Kidney (tissue), 14 donors: ENCODE data around the gene CNPPD1. TPM values are rescaled to one million over a fixed set of nuclear protein-coding genes. Genes with fewer than 3 reads are reported as not detected.

Source experiments
- DNase-seq, 5 donors: peaks; one replicate each; pipeline ENCODE4 v3.0.0-alpha.2; 2013 to 2020
- FAIRE-seq: peaks from 2 replicates; lab custom pipeline; 2012; peaks lifted over from hg19 to GRCh38; lab: Jason Lieb, UNC
- H3K27ac ChIP-seq, 2 donors: one replicate each; pipeline ENCODE4 v1.7.0; 2013; ENCODE audit warnings: low read depth in 2 of 2, low read length in 2 of 2, inconsistent platforms in 1 of 2
- H3K27me3 ChIP-seq: one replicate; pipeline ENCODE4 v1.7.1; 2013; ENCODE audit warnings: low read length, inconsistent platforms; ENCODE audit not compliant: control insufficient read depth, insufficient read depth
- H3K36me3 ChIP-seq, 3 donors: one replicate each; pipeline versions ENCODE4 v1.7.0 to v1.7.1; 2013; ENCODE audit warnings: low read length in 3 of 3, control low read depth in 1 of 3, inconsistent platforms in 1 of 3; ENCODE audit not compliant: insufficient read depth in 3 of 3, control insufficient read depth in 2 of 3
- H3K4me1 ChIP-seq, 3 donors: one replicate each; pipeline versions ENCODE4 v1.7.0 to v1.7.1; 2013; ENCODE audit warnings: low read length in 3 of 3, inconsistent platforms in 1 of 3, low read depth in 1 of 3; ENCODE audit not compliant: control insufficient read depth in 2 of 3, insufficient read depth in 2 of 3
- H3K4me3 ChIP-seq, 3 donors: one replicate each; pipeline versions ENCODE4 v1.7.0 to v1.8.1; 2013; ENCODE audit warnings: low read length in 3 of 3, control low read depth in 1 of 3, inconsistent platforms in 1 of 3
- H3K9ac ChIP-seq, 3 donors: one replicate each; pipeline versions ENCODE4 v1.7.0 to v1.7.1; 2013; ENCODE audit warnings: low read length in 3 of 3, control low read depth in 1 of 3, inconsistent platforms in 1 of 3
- H3K9me3 ChIP-seq, 3 donors: one replicate each; pipeline versions ENCODE4 v1.7.0 to v1.7.1; 2013; ENCODE audit warnings: low read length in 3 of 3, control low read depth in 1 of 3, inconsistent platforms in 1 of 3; ENCODE audit not compliant: control insufficient read depth in 2 of 3, insufficient read depth in 1 of 3
- intact Hi-C: fragments of 100-400 bp; cut with DNase I; formaldehyde crosslinking; loops from one replicate; pipeline ENCODE4 v1.11.1; 2022
- polyA plus RNA-seq: library from polyadenylated mRNA; stranded (reverse); fragments of 350-450 nt; fragmentation: Illumina TruSeq; extraction: RNeasy Lipid Tissue Mini Kit (QIAGEN cat#74804); gene quantifications from one replicate; pipeline ENCODE4 v1.2.3, GENCODE V29; 2014; ENCODE audit warnings: low read depth, low replicate concordance; ENCODE audit not compliant: insufficient read depth
- total RNA-seq: library from RNA; stranded (reverse); fragmentation: NEBNext Ultra II Directional; extraction: Animal tissue kit (Norgen Biotek cat#: 25700); gene quantifications from one replicate; pipeline ENCODE4 v1.2.1, GENCODE V29; 2021
- TF ChIP-seq, protein P1 (sequence below): IDR thresholded peaks from 3 replicates; pipeline ENCODE4 v1.5.1; 2012; ENCODE audit warnings: mild to moderate bottlenecking, moderate library complexity, borderline replicate concordance; ENCODE audit not compliant: insufficient read depth; ENCODE audit errors: extremely low read depth
- donor health status: control.
- donor health status: control.
- donor health status: control.
- donor health status: control.
- donor health status: control.
- donor health status: DM: yes; HTN: yes; CAD: no.
- donor health status: Normal renal cell carcinoma (clear cell type).

CNPPD1 gene
- total and polyA plus RNA-seq, 2 donors from 2014 or later, result 97.5 to 131 TPM

DNA sequence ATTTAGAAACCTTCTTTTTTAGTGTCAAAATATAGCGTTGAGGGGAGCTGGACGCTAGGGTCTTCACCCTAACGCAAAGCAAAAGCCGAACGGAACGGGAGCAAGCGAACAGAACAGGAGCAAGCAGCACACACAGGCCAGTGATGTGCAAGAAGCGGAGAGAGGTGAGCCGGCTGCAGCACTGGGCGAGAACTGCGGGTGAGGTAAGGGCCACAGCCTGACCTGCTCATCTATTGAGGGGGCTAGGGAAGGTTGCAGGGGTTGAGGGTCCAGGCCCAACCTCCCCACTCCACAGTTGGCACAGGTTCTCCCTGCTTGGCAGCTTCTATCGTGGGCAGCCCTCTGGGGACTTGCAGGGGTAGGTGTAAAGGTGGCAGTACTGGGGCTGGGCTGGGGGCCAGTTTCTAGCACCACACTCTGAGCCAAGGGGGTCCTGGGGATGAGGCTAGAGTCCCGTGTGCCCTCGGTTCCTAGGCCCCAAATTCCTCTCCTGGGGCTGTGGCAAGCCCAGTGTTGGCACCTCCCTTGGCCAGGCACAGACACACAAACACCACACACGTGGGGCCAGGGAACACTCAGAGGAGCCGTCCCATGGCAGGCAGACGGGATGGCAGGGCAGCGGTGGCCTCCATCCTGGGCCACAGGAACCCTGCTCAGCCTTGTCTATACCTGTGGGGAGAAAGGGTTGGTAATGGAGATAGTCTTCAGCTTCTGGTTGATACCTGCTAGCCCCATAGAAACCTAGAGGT lies 43.2 kb upstream of the CNPPD1 start:
- Histone ChIP-seq H3K4me1 (peaks cover 0 to 16% (median 6%) of the 10 kb centered on the region in 3 donors), H3K27ac (no peak overlapping the region), H3K9ac (peak overlapping the region in 1 of 3 donors; percentile 71), H3K4me3 (no peak overlapping the region), H3K9me3 (no peaks in the 10 kb centered on the region), H3K27me3 (no peaks in the 10 kb centered on the region), H3K36me3 (peaks cover 6 to 55% (median 33%) of the 10 kb centered on the region in 3 donors)
- TF ChIP-seq, protein P1, sequence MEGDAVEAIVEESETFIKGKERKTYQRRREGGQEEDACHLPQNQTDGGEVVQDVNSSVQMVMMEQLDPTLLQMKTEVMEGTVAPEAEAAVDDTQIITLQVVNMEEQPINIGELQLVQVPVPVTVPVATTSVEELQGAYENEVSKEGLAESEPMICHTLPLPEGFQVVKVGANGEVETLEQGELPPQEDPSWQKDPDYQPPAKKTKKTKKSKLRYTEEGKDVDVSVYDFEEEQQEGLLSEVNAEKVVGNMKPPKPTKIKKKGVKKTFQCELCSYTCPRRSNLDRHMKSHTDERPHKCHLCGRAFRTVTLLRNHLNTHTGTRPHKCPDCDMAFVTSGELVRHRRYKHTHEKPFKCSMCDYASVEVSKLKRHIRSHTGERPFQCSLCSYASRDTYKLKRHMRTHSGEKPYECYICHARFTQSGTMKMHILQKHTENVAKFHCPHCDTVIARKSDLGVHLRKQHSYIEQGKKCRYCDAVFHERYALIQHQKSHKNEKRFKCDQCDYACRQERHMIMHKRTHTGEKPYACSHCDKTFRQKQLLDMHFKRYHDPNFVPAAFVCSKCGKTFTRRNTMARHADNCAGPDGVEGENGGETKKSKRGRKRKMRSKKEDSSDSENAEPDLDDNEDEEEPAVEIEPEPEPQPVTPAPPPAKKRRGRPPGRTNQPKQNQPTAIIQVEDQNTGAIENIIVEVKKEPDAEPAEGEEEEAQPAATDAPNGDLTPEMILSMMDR, result no peak
- intact Hi-C loops, result no loop called here
- FAIRE-seq, result no peak
- peak in 1 of 5 donors; percentile 72 for DNase-seq

DNA sequence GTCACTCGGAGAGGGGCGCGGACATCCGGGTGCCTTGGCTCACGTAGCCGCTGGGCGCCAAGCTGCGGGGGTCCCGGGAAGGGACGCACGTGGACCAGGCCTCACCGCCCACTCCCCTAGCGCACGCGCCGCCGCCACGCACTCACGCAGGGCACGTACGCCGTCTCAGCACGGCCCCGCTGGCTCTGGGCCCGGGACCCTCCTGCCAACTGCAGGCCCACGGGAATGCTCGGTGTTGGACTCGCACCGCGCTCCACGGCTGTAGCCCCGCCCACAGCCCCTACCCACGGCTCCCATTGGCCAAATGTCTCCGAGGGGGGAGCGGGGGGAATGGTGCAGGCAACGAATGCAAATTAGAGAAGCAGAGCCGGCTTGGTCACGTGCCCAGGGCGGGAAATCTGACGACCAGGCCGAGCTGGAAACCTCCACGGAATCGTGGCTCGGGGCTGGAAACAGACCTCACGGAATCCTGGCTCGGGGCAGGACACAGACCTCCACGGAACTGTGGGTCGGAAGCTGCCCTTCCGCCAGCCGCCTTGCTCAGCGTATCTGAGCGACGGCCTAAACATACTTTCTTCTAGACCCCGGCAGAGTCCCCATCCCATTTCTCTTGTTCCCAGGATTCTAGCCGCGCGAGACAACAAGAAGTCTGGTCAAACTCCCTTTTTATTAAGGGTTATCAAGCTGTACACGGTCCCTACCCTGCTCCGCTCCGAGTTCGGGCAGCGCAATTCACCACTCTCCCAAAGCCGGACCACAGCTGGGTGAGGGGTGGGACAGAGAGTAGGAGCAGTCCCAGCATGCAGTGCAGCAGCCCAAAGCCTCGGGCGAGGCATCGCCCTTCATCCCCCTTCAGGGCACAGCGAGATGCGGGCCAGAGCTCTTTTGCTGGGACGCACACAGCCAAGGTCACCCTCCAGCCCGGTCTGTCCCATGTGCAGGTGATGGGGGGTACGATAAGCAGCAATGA lies 42.3 kb upstream of the CNPPD1 start, which contains the start of gene ABCB6:
ABCB6 (minus strand) TSS at position 227 of the 970 bp plus-strand sequence. CDS start 285 bp downstream, outside the sequence.
- H3K9me3 ChIP-seq, result no peaks in the 10 kb centered on the region
- peak; percentile 96 to 99 (median 97) for DNase-seq
- no peaks in the 10 kb centered on the region for H3K27me3 ChIP-seq
- TF ChIP-seq, protein P1, result peak; percentile 2
- peak within 1 kb of the TSS; percentile 85 to 88 for H3K27ac ChIP-seq
- peak within 1 kb of the TSS; percentile 50 to 64 (median 55) for H3K4me3 ChIP-seq
- H3K36me3 ChIP-seq, result peaks cover 6 to 52% (median 27%) of the 10 kb centered on the region in 3 donors
- H3K4me1 ChIP-seq, result peaks cover 0 to 16% (median 6%) of the 10 kb centered on the region in 3 donors
- H3K9ac ChIP-seq, result peak within 1 kb of the TSS; percentile 22 to 71 (median 43)
- FAIRE-seq, result peak; percentile 66
- intact Hi-C loops, result no loop called here

DNA sequence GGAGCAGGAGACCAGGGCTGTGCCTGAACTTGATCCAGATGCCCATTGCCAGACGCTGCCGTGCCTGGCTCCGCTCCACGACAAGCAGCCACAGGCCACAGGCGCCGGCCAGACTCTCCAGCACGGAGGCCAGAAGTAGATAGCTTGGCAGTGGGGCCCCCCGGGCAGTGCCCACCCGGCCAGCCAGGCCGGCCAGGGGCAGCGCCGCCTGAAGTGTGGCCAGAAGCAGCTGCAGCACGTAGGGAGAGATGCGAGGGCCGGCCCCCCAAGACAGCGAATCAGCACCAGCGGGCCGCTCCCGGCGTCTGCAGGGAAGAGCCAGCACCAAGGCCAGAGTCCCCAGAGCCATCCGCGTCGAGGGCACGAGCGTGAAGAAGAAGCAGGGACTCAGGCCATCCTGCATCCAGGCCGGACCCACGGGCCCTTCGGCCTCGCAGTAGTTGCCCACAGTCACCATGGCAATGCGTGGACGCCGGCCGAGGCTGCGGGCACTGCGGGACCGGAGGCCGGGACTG lies 41.5 kb upstream of the CNPPD1 start:
- peak overlapping the region; percentile 85 to 88 for H3K27ac ChIP-seq
- H3K27me3 ChIP-seq, result no peaks in the 10 kb centered on the region
- peak overlapping the region; percentile 50 to 64 (median 55) for H3K4me3 ChIP-seq
- H3K36me3 ChIP-seq, result peaks cover 2 to 51% (median 22%) of the 10 kb centered on the region in 3 donors
- no peaks in the 10 kb centered on the region for H3K9me3 ChIP-seq
- intact Hi-C loops, result no loop called here
- H3K4me1 ChIP-seq, result peaks cover 0 to 16% (median 6%) of the 10 kb centered on the region in 3 donors
- peak; percentile 74 to 92 (median 84) for DNase-seq
- peak overlapping the region in 2 of 3 donors; percentile 22 to 71 for H3K9ac ChIP-seq
- TF ChIP-seq, protein P1, result no peak
- FAIRE-seq, result no peak
